Astrocyte of the spinal cord (primary cell): ENCODE measurements around the gene MEGF6.

ENCODE experiments used
- DNase-seq: peaks from one replicate; pipeline ENCODE4 v3.0.0; 2011; ENCODE audit warnings: low read depth, low spot score
- H3K4me3 ChIP-seq: 2 replicates; pipeline ENCODE4 v1.5.1; 2011; ENCODE audit warnings: low read depth, mild to moderate bottlenecking, low read length, moderate library complexity
- CTCF ChIP-seq: IDR thresholded peaks from 2 replicates; pipeline ENCODE4 v1.5.1; 2012; ENCODE audit warnings: low read depth, mild to moderate bottlenecking, low read length, inconsistent platforms
- in situ Hi-C: cut with HindIII; loops from 2 replicates; pipeline ENCODE4 v1.10.0; 2017; ENCODE audit warnings: low sequenced_read_pairs

MEGF6 gene

DNA sequence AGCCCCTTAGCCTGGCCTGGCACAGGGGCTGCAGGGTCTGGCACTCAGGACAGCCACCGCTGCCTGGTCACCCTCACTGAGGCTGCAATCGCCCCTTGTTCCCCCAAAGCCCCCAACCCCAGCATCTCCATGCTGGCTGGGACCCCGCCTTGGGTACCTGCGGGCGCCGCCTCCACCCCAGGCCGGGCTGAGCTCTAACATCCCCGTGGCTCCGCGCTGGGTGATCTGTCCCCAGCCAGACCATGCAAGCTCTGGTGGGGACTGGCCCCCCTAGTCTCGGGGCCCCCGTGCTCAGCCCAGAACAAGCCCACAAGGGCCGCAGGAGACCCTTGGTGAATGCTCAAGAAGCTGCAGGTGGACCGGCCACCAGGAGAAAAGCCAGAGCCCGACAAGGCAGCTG, 62.4 kb downstream of the MEGF6 start:
- in situ Hi-C loops, result loop anchor here (25.0 kb wide), 1 partner anchor 88 kb away; the partner anchor contains the start of gene TPRG1L
- no peak overlapping the region for H3K4me3 ChIP-seq
- TF ChIP-seq CTCF, result no peak
- no peak for DNase-seq

DNA sequence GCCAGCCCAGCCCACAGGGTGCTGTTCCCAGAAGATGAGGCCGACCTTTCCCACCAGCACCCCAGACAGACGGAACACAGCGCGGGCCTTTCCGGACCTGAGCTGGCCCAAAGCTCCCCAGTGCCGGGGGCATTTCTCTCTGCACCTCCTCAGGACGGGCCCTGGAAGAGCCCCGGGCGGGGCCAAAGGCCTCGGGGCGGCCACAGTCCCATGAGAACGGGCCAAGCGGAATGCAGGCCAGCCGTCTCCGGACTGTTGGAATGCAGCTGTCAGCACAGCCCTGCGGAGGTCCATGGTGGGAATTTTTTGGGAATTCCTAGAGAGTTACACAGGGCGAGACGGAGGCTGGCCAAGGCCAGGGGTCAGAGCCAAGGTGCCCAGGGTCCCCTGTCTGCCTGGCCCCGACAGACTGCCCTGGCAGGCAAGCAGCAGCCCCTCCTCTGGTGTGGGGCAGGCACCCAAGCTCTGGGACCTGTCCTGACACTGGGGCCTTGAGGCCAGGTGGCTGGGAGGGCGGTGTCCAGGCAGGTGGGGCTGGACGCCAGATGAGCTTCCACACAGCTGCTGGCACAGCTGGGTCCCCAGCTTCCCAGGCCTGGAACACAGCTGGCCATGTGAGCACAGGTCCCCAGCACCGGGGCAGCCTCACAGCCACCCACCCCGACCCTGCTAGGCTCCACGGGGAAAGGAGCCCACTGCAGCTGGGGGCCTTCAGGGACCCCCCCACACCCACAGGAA, 63.0 kb downstream of the MEGF6 start:
- in situ Hi-C loops, result loop anchor here (25.0 kb wide), 1 partner anchor 89 kb away; the partner anchor contains the start of gene TPRG1L
- DNase-seq, result no peak
- H3K4me3 ChIP-seq, result no peak overlapping the region
- no peak for TF ChIP-seq CTCF

GRCh38 chr1:3547055-3548005, 64.0 kb downstream of the MEGF6 start:
- no peak overlapping the region for H3K4me3 ChIP-seq
- DNase-seq, result no peak
- TF ChIP-seq CTCF, result no peak
- in situ Hi-C loops, result loop anchor here (25.0 kb wide), 1 partner anchor 90 kb away; the partner anchor contains the start of gene TPRG1L

GRCh38 chr1:3546048-3546384, 65.3 kb downstream of the MEGF6 start:
- no peak for DNase-seq
- TF ChIP-seq CTCF, result no peak
- H3K4me3 ChIP-seq, result no peak overlapping the region
- in situ Hi-C loops, result loop anchor here (25.0 kb wide), 1 partner anchor 91 kb away; the partner anchor contains the start of gene TPRG1L

DNA sequence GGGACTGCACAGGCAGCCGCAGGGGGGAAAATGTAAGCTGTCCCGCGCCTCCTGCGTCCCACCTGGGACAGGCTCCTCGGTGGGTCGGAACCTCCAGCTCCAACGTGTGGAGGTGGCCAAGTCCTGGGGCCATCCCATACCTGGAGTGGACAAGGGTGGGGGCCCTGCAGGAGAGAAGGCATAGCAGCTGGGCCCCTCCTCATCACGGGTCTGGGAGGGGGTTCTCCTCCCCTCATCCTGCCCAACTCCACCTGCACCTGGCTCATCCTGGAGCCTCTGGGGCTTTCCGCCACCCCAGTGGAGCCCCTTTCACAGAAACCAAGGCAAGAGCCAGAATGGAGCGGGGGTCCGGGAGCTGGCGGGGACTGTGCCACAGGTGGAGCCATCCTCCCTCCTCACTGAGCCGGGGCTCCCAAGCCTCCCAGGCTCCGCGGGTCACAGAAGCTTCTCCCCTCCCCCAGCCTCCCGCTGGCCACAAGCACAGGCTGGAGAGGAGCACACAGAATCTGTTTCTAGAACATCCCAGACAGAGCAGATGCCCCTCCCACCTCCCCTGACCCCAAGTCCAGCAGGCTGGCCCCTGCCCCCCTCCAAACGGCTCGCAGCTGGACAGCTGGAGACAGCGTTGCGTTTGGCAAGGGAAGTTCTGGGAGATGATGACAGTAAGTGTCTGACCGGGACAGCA, 65.8 kb downstream of the MEGF6 start:
- no peak for TF ChIP-seq CTCF
- no peak for DNase-seq
- in situ Hi-C loops, result loop anchor here (25.0 kb wide), 1 partner anchor 92 kb away; the partner anchor contains the start of gene TPRG1L
- H3K4me3 ChIP-seq, result no peak overlapping the region
